GM18505 (cell line): Measurements from ENCODE around the gene TRPV2.
A peak's percentile ranks its signal among the peaks of the same experiment; 100 is the strongest.
"Not testable (repeated sequence)": the region's sequence is repeated elsewhere in the genome, so short reads cannot be mapped to it uniquely, and the experiment has no call there.

Experiments
- ATAC-seq: cut with Tn5 transposase; IDR thresholded peaks from one replicate; pipeline ENCODE4 v1.9.1; 2021; ENCODE audit not compliant: unreplicated experiment
- POLR2A ChIP-seq: IDR thresholded peaks from 4 replicates; pipeline ENCODE4 v1.6.1; 2011; ENCODE audit warnings: borderline replicate concordance; ENCODE audit not compliant: insufficient read depth, insufficient read length; ENCODE audit errors: extremely low read depth

The TRPV2 gene

DNA sequence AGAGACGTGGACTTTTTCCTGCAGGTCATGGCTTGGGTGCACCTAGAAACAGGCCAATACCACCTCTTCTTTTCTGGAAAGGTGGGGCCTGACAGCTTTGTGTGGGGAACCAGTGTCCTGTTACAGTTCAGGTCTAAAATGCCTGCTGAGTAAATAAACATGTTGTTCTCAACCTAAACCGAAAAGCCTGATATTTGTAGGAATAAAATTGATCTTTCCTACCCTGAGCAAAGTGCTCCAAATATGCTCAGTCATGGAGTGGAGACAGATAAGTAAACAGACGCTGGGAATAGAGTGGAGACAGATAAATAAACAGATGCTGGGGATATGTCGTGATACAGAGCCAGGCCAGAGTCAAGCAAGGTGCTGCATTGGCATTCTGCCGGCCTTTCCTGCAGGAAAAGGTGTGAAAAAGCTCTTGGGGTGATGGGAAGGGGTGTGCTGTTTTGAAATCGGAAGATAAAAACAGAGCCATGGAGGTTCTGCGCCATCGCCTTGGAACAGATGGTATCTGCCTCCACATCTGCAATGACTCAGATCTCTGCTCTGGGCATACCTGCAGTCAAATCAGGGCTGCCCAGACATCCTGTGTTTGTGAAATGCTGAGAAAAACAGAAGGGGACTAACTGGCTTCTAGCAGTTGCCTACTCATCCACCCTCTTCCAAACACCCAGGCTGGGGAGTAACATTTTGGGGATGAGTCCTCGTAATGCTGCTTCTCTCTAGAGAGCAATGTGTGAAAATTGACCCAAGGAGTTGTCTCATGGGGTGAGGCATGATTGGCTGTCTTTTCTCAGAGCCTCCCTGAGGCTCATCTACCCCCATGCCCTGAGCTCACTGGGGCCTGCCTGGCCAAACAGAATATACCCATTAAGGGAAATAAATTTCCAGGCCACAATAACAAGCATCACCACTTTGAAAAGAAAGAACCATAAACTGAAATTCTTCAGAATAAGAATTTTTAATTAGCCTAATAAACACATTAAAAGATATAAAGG is 16.8 kb upstream of the TRPV2 start:
- ATAC-seq = peak; percentile 90
- TF ChIP-seq POLR2A = no peak

DNA sequence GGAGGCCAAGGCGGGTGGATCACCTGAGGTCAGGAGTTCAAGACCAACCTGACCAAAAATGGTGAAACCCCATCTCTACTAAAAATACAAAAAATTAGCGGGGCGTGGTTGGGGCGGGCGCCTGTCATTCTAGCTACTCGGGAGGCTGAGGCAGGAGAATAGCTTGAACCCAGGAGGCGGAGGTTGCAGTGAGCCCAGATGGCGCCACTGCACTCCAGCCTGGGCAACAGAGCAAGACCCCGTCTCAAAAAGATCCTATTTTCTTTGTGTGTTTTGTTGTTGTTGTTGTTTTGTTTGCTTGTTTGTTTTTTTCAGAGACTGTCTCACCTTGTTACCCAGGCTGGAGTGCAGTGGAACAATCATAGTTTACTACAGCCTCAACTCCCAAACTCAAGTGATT is 11.5 kb upstream of the TRPV2 start:
- not testable (repeated sequence) for ATAC-seq

DNA sequence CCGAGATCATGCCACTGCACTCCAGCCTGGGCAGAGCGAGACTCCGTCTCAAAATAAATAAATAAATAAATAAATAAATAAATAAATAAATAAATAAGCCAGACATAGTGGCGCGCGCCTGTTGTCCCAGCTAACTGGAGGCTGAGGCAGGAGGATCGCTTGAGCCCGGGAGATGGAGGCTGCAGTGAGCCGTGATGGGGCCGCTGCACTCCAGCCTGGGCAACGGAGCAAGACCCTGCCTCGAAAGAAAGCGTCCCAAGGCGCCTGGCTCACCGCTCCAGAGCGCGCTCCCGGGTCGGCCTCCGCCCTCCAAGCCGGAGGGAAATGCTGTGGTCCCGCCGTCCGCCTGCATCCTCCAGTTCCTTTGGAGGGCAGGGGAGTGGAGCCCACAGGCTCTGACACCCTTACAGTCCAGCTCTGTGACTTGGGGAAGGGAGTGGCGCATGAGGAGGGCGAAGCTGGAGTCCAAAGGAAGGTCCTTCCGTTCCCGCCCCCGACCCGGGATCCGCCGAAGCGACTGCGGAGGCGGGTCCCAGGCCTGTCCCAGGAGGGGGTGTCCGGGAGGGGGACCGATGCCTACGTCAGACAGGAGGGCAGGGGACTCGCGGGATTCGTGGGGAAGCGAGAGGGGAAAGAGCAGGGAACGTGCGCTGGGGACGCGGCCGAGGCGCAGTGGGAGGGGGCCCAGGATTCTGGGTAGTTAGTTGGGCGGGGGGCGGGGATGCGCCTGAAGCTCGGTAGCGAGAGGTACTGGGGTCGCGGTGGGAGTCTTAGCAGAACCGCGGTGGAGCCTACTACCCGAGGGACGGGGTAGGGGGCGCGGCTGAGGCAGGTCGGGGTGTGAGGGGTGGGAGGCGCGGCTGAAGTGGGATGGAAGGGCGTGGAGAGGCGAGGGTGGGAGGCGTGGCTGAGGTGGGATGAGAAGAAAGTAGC is 8.4 kb upstream of the TRPV2 start:
- ATAC-seq = no peak

DNA sequence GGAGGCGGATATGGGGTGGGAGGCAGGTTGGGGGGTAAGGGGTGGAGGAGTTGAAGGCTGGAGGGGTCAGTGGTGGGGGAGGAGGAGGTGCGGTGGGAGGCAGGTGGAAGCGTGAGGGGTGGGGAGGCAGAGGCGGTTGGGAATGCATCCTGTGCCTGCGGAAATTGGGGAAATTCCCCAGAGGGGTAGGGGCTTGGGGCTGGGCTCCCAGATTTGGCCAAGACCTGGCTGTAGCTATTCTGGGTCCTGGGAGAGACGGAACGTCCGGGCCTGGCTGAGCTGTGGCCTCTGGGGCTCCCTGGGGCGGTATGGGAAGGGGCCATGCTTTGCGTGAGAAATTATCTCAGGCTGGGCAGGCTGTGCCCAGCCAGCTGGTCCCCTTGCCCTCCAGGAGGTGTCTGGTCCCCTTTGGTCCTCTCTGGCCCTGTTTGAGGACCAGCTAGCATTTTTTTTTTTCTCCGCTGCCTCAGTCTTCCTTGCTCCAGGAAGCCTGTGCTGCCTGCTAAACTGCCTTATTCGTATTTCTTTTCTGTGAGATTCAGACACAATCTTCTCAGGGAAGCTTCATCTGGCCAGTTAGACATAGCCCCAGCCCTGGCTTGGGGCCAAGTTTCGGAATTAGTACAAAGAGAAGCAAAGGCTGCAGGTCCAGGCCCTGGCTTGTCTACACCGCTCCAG is 7.3 kb upstream of the TRPV2 start:
- ATAC-seq = peak; percentile 86

More for the DNA sequence above, 8.4 kb upstream of the TRPV2 start:
- TF ChIP-seq POLR2A = peak; percentile 27

DNA sequence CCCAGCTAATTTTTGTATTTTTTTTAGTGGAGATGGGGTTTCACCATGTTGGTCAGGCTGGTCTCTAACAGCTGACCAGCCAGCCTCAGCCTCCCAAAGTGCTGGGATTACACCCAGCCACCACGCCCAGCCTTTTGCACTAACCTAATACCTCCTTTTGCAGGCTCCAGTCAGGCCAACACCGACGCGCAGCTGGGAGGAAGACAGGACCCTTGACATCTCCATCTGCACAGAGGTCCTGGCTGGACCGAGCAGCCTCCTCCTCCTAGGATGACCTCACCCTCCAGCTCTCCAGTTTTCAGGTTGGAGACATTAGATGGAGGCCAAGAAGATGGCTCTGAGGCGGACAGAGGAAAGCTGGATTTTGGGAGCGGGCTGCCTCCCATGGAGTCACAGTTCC is 2.0 kb downstream of the TRPV2 start:
- TF ChIP-seq POLR2A = no peak
- no peak for ATAC-seq

More for the DNA sequence above, 7.3 kb upstream of the TRPV2 start:
- TF ChIP-seq POLR2A = peak; percentile 56

DNA sequence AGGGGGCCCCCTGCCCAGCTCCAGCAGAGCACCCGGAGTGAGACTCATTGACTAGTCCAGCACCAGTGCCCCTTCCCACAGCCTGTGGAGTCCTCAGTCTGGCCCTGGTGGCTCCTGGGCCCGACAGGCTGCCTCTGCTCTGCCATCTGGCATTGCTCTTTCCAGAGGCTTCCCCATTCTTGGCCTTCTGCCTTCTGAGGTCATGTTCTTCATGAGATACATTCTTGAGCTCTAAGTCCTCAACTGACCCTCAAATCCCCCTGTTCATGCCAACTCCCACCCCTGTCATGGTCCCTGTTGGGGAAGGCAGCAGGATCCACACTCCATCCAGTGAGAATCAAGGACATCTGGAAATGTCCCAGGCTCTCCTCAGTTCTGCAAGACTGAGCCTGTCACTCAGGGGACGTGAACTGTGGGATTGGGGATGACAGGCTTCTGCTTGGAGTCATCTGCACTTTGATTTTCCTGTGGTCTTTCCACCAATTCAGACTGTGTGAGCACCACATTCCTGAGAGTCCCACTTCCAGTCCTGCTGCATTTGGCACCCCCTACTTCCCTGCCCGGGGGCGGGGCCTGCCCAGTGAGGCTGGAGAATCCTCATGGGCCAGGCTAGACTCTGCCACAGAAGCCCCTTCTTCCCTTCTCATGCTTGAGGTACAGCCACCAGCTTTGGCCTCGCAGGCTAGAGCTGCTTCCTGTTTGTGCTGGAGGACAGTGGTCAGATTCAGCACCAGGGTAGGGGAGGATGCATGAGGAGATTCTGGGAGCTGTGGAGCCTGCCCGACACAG is 2.7 kb downstream of the TRPV2 start:
- TF ChIP-seq POLR2A = no peak

DNA sequence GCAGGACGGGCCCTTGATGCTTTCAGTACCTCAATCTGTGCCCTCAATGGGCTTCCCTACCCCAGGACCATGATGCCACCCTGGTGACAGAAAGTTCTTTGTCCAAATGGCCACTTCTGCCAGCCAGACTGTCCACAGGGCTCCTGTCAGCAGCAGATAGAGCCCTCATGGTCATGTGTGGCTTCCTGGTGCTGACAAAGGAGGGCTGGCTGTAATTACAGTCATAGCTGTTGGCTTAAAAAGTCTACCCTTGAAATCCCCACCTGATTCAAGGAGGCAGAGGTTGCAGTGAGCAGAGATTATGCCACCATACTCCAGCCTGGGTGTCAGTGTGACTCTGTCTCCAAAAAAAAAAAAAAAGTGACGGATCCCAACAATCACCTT is 3.3 kb downstream of the TRPV2 start:
- no peak for TF ChIP-seq POLR2A
- ATAC-seq = no peak

More for the DNA sequence above, 2.7 kb downstream of the TRPV2 start:
- no peak for ATAC-seq

DNA sequence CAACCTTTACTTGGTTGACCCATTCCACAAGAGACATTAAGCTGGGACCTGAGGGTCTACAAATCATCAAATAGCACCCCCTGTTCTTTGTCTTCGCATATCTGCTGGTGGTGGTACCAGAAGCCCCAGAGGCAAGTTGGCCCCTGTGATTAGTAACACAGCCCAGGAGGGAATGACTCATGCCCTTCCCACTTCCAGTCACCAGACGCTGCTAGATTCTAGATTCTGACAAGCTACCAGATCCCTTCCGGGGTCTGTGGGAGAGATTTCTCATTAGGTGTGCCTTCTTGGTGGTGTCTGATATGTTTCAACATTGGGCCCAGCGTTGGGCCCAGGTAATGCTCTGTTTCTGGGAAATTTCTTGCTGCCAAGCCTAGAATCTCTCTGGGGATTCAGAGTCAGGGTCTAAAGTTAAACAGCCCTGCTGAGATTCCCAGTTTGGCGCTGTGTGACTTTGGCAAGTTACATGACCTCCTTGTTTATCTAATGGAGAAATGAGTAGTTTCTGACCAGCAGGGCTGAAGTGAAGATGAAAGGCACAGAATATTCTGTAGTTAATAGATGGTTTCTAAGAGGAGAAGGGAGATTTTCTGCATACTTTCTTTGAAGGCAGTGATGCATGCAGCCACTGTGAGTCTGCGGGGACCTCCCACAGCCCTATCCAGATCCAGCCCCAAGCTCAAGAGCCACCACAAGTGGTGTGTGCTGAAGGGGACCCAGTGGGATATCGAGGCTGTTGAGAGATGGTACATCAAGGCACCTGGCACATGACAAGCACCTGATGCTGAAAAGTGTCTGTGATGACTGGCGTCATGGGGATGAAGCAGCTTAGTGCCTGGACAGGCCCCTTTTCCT is 3.9 kb downstream of the TRPV2 start:
- no peak for TF ChIP-seq POLR2A
- ATAC-seq = no peak

DNA sequence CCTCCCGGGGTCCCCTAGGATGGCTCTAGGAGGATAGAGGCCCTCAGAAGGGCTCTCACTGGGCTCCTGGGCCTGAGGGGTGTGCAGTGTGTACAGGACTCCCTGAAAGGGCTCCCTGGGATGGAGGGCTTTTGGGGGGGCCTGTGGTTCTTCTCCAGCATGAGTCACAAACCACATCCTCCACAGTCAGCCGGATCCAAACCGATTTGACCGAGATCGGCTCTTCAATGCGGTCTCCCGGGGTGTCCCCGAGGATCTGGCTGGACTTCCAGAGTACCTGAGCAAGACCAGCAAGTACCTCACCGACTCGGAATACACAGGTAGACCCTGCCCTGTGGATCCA is 4.5 kb downstream of the TRPV2 start:
- ATAC-seq = no peak

DNA sequence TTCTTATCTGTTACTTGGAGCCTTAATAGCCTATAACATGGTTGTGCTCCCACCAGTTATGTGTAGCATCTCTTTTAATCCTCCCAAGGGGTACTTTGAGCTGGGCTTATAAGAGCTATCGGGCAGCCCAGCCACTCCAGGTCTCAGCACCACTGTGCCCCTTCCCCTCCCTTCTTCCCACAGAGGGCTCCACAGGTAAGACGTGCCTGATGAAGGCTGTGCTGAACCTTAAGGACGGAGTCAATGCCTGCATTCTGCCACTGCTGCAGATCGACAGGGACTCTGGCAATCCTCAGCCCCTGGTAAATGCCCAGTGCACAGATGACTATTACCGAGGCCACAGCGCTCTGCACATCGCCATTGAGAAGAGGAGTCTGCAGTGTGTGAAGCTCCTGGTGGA is 7.0 kb downstream of the TRPV2 start:
- no peak for TF ChIP-seq POLR2A
- ATAC-seq = no peak

More for the DNA sequence above, 4.5 kb downstream of the TRPV2 start:
- TF ChIP-seq POLR2A = no peak

DNA sequence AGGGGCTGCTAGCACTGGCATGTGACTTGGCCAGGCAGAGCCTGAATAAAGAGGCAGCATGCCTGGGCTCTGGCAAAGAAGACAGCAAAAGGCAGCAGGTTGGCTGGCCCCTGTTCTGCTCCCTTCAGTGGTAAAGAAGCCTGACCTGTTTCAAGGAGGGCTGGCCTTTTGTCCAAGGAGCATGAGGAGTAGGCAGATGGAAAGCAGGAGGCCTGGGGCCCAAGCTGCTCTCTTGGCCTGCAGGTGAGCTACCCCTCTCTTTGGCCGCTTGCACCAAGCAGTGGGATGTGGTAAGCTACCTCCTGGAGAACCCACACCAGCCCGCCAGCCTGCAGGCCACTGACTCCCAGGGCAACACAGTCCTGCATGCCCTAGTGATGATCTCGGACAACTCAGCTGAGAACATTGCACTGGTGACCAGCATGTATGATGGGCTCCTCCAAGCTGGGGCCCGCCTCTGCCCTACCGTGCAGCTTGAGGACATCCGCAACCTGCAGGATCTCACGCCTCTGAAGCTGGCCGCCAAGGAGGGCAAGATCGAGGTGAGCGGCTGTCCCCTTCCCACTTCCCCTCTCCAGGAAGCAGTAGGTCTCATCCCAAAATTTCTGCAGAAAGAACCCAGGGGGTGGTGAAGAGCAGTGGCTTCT is 8.0 kb downstream of the TRPV2 start:
- ATAC-seq = no peak
- TF ChIP-seq POLR2A = no peak
